Measurements from ENCODE around the gene RBBP9.
"Not testable (repeated sequence)": the region's sequence is repeated elsewhere in the genome, so short reads cannot be mapped to it uniquely, and the experiment has no call there.

The RBBP9 gene

DNA sequence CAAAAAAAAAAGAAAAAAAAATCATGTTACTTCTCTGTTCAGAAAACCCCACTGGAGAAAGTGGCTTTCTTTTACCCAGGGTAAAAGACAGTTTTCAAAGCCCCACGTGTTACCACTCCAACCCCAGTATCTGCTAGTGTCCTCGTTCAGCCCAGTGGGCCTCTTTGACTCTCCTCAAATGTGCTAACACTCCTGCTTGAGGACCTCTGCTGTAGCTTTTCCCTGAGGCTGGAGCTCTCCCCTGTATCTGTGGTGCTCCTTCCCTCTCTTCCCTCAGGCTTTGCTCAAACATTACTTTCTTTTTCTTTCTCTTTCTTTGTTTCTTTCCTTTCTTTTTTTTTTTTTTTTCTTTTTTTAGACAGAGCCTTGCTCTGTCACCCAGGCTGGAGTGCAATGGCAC is 26.0 kb upstream of the RBBP9 start:
- Mint-ChIP-seq H3K27ac (no peak overlapping the region), H3K36me3 (ENCODE audit: low read depth) (no peaks in the 10 kb centered on the region), H3K4me1 (ENCODE audit: low read depth) (no peaks in the 10 kb centered on the region), H3K27me3 (no peaks in the 10 kb centered on the region), H3K9me3 (no peaks in the 10 kb centered on the region), H3K4me3 (no peak overlapping the region)
- intact Hi-C loops (cut with micrococcal nuclease), result no loop called here

DNA sequence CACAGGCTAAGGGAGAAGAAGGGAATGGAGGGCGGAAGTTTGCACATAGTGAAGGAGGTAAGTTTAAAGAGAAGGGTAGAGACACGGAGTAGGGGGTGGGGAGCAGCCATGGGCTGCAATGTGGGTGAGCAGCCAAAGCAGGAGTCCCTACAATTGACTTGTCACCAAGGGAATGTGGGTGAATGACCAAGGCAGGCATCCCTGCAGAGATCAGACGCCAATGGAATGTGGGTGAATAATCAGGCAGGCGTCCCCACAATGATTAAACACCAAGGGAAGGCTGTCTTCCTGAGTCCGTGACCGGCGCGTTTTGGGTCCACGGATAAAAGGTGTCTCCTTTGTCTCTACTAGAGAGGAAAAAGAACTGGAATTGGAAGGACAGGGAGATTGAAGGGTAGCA is 25.0 kb upstream of the RBBP9 start:
- H3K36me3 Mint-ChIP-seq (ENCODE audit: low read depth); H3K4me3 Mint-ChIP-seq; H3K27ac Mint-ChIP-seq; H3K4me1 Mint-ChIP-seq (ENCODE audit: low read depth); intact Hi-C loops (cut with micrococcal nuclease); H3K9me3 Mint-ChIP-seq; H3K27me3 Mint-ChIP-seq: not testable (repeated sequence)

DNA sequence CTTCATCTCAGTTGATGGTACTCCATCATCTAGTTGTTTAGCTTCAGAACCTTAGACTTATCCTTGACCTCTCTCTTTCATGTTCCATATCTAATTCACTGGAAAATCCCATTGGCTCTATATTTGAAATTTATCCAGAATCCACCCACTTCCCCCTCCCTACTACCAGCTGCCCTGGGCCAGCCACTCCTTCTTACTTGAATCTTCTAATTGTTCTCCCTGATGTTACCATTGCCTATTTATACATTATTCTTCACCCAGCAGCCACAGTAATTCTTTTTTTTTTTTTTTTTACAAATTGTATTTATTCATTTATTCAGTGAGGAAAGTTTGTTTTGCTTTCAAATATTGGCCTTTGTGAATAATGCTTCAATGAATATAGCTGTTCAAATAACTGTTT is 18.9 kb upstream of the RBBP9 start:
- Mint-ChIP-seq H3K36me3 (ENCODE audit: low read depth) (peaks cover 18% of the 10 kb centered on the region), H3K4me1 (ENCODE audit: low read depth) (peaks cover 23% of the 10 kb centered on the region), H3K27ac (no peak overlapping the region), H3K9me3 (no peaks in the 10 kb centered on the region), H3K4me3 (no peak overlapping the region), H3K27me3 (no peaks in the 10 kb centered on the region)
- intact Hi-C loops (cut with micrococcal nuclease), result no loop called here

DNA sequence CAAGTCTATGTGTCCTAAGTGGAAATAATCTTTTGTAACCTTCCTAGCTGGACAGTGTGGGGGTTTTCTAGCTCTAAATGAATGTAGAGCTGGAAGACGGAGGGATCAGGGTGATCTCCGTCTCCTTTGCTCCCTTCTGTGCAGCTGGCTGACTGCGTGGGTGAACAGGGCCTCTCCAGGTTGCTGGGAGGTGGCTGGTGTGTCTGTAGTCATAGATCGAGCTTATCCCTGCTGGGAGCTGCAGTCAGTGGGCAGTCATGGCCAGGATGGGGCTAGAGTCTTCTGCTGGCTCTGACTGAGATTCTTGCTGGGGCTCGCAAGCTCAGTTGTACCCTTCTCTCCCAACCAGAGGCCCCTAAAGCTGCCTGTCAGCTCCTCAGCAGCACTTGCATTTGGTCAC is 17.1 kb upstream of the RBBP9 start:
- Mint-ChIP-seq H3K27ac (peak overlapping the region; percentile 29), H3K4me1 (ENCODE audit: low read depth) (peaks cover 42% of the 10 kb centered on the region), H3K9me3 (no peaks in the 10 kb centered on the region), H3K27me3 (no peaks in the 10 kb centered on the region), H3K36me3 (ENCODE audit: low read depth) (peaks cover 36% of the 10 kb centered on the region), H3K4me3 (no peak overlapping the region)
- intact Hi-C loops (cut with micrococcal nuclease), result no loop called here

DNA sequence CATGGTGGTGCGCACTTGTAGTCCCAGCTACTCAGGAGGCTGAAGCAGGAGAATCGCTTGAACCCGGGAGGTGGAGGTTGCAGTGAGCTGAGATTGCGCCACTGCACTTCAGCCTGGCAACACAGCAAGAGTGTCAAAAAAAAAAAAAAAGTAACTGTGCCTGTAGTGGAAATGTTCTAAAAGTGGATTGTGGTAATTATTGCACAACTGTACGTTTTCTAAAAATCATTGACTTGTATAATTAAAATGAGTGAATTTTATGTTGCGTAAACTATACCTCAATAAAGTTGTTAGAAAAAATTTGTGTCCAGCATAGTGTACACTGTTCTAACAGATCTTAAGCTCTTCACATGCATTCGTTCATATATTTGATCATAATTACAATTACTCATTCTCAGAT is 16.2 kb upstream of the RBBP9 start:
- peaks cover 45% of the 10 kb centered on the region for H3K36me3 Mint-ChIP-seq (ENCODE audit: low read depth)
- intact Hi-C loops (cut with micrococcal nuclease), result no loop called here
- peaks cover 51% of the 10 kb centered on the region for H3K4me1 Mint-ChIP-seq (ENCODE audit: low read depth)
- no peaks in the 10 kb centered on the region for H3K9me3 Mint-ChIP-seq
- H3K27ac Mint-ChIP-seq, result peak overlapping the region; percentile 59
- no peaks in the 10 kb centered on the region for H3K27me3 Mint-ChIP-seq
- no peak overlapping the region for H3K4me3 Mint-ChIP-seq

DNA sequence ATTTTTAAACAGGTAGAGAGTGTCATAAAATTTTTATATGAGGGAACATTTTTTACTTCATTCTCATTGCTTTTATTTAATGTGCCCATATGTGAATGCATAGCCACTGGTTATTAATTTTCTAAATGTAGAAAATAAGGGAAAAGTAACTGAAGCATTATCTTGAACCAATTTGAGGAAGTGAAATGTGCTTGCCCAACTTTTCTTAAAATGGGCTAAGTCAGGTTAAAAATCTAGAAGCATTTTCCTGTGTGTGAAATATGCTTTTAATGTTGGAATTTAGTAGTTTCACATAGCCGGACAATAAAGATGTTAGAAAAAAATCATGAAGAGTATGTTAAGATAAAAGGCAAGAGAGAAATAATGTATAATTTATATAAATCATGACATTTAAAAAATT is 14.5 kb upstream of the RBBP9 start:
- peak overlapping the region; percentile 68 for H3K4me3 Mint-ChIP-seq
- no peaks in the 10 kb centered on the region for H3K9me3 Mint-ChIP-seq
- intact Hi-C loops (cut with micrococcal nuclease), result no loop called here
- peak overlapping the region; percentile 97 for H3K27ac Mint-ChIP-seq
- peaks cover 52% of the 10 kb centered on the region for H3K4me1 Mint-ChIP-seq (ENCODE audit: low read depth)
- H3K36me3 Mint-ChIP-seq (ENCODE audit: low read depth), result peaks cover 56% of the 10 kb centered on the region
- no peaks in the 10 kb centered on the region for H3K27me3 Mint-ChIP-seq

GRCh38 chr20:18507218-18508191 is 10.5 kb upstream of the RBBP9 start, which contains the start of gene SEC23B:
SEC23B (plus strand) TSS chr20:18507940; CDS start chr20:18510836, 2,896 bp downstream.
- Mint-ChIP-seq H3K9me3 (no peaks in the 10 kb centered on the region), H3K27me3 (peaks cover 3% of the 10 kb centered on the region), H3K27ac (peak within 1 kb of the TSS; percentile 97), H3K36me3 (ENCODE audit: low read depth) (peaks cover 46% of the 10 kb centered on the region), H3K4me1 (ENCODE audit: low read depth) (peaks cover 44% of the 10 kb centered on the region), H3K4me3 (peak within 1 kb of the TSS; percentile 100)
- intact Hi-C loops (cut with micrococcal nuclease), result loop anchor here (1.0 to 5.0 kb wide), 4 partner anchors 10 to 95 kb away; partner anchors contain the start of genes DZANK1, POLR3F, RBBP9 and SMIM26

DNA sequence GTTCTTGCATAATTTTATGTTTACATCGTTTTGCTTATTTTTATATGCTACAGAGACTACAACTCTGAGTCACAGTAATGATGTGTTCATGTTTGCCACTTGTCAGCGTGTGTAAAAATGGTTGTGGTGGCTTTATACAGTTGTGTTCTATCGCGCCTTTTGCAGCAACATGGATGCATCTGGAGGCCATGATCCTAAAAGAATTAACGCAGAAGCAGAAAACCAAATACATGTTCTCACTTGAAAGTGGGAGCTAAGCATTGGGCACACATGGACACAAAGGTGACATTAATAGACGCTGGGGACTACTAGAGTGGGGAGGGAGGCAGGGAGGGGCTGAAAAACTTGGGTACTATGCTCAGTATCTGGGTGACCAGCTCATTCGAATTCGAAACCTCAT is 9.7 kb upstream of the RBBP9 start:
- Mint-ChIP-seq H3K27ac (peak overlapping the region; percentile 97), H3K9me3 (no peaks in the 10 kb centered on the region), H3K4me3 (peak overlapping the region; percentile 100), H3K27me3 (peaks cover 3% of the 10 kb centered on the region), H3K4me1 (ENCODE audit: low read depth) (peaks cover 43% of the 10 kb centered on the region), H3K36me3 (ENCODE audit: low read depth) (peaks cover 43% of the 10 kb centered on the region)
- intact Hi-C loops (cut with micrococcal nuclease), result loop anchor here (1.0 to 5.0 kb wide), 4 partner anchors 9 to 94 kb away; partner anchors contain the start of genes DZANK1, POLR3F, RBBP9 and SMIM26

DNA sequence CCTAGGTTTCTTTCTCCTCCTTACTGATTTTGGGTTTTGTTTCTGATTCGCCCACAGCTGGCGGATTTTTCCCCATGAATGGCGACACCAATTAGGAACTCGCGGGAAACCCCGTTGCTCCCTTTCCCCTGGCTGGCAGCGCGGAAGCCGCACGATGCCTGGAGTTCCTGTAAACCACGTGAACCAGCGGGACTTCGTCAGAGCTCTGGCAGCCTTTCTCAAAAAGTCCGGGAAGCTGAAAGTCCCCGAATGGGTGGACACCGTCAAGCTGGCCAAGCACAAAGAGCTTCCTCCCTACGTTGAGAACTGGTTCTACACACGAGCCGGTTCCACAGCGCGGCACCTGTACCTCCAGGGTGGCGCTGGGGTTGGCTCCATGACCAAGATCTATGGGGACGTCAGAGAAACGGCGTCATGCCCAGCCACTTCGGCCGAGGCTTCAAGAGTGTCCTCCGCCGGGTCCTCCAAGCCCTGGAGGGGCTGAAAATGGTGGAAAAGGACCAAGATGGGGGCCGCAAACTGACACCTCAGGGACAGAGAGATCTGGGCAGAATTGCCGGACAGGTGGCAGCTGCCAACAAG is 7.5 kb upstream of the RBBP9 start:
- Mint-ChIP-seq H3K27ac (peak overlapping the region; percentile 72), H3K4me1 (ENCODE audit: low read depth) (peaks cover 21% of the 10 kb centered on the region), H3K36me3 (ENCODE audit: low read depth) (peaks cover 24% of the 10 kb centered on the region), H3K9me3 (no peaks in the 10 kb centered on the region), H3K27me3 (peaks cover 3% of the 10 kb centered on the region), H3K4me3 (peak overlapping the region; percentile 44)
- intact Hi-C loops (cut with micrococcal nuclease), result loop anchor here (5.0 kb wide), 1 partner anchor 92 kb away; no protein-coding TSS in a partner anchor

- H3K27me3 Mint-ChIP-seq; H3K9me3 Mint-ChIP-seq; intact Hi-C loops (cut with micrococcal nuclease); H3K36me3 Mint-ChIP-seq (ENCODE audit: low read depth); H3K4me3 Mint-ChIP-seq; H3K4me1 Mint-ChIP-seq (ENCODE audit: low read depth): not testable (repeated sequence)
- H3K27ac Mint-ChIP-seq, result peak overlapping the region; percentile 6
Observed at GRCh38 chr20:18501672-18502071, 4.6 kb upstream of the RBBP9 start.

DNA sequence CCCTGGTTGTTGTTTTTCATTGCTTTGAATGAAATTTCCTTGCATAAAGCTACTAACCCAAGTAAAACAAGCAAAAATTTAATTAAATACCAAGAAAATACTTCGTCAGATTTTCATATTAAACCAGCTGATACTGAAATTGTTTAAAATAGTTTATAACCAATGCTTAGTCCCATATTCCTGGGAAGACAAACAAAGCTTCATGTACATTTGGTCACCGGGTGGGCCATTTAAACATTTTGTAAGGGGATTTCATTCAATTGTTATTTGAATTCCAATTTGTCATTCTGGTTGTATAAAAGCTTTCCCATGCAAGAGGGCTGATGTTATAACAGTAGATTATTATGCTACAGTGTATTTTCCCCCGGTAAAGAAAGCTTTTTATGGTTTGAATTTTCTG is 578 bp upstream of the RBBP9 start:
- intact Hi-C loops (cut with micrococcal nuclease), result loop anchor here (1.0 to 2.0 kb wide), 2 partner anchors 10 to 31 kb away; partner anchors contain the start of genes DZANK1, POLR3F and SEC23B
- Mint-ChIP-seq H3K4me3 (no peak overlapping the region), H3K27me3 (no peaks in the 10 kb centered on the region), H3K9me3 (no peaks in the 10 kb centered on the region), H3K4me1 (ENCODE audit: low read depth) (peaks cover 13% of the 10 kb centered on the region), H3K36me3 (ENCODE audit: low read depth) (peaks cover 18% of the 10 kb centered on the region), H3K27ac (no peak overlapping the region)

DNA sequence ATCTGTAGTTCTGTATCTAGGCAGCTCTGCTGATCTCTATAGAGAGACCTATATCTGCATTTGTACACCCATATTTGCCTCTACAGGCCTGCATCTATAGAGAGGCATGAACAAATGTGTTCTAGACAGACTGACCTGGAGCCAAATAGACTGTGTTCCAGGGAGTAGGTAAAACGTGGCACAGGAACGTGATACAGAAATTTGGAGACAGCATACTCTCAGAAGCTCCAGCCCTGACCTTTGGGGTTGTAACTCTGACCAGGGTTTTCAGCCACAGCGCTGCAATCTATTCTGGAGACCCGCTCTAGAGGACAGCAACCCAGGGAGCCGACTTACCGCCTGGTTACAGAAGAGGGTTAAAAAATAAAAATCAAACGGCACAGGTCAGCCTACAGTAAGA is 983 bp downstream of the RBBP9 start:
- Mint-ChIP-seq H3K4me1 (ENCODE audit: low read depth) (peaks cover 13% of the 10 kb centered on the region), H3K36me3 (ENCODE audit: low read depth) (peaks cover 30% of the 10 kb centered on the region), H3K9me3 (no peaks in the 10 kb centered on the region), H3K27ac (peak overlapping the region; percentile 86), H3K27me3 (no peaks in the 10 kb centered on the region), H3K4me3 (peak overlapping the region; percentile 98)
- intact Hi-C loops (cut with micrococcal nuclease), result loop anchor here (2.0 kb wide), 1 partner anchor 29 kb away; the partner anchor contains the start of genes DZANK1 and POLR3F

DNA sequence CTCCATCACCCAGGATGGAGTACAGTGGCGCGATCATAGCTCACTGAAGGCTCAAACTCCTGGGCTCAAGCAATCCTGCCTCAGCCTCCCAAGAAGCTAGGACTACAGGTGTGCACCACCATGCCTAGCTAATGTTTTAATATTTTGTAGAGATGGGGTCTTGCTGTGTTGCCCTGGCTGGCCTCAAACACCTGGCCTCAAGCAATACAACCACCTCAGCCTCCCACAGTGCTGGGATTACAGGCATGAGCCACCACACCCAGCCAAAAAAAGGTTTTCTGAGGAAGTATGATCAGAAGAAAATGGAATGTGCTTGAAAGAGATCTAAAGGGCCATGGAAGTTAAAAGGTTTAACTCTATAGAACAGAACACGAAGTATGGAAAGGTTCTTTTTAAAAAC is 8.7 kb downstream of the RBBP9 start:
- H3K27me3 Mint-ChIP-seq, result no peaks in the 10 kb centered on the region
- H3K36me3 Mint-ChIP-seq (ENCODE audit: low read depth), result peaks cover 73% of the 10 kb centered on the region
- H3K27ac Mint-ChIP-seq, result no peak overlapping the region
- intact Hi-C loops (cut with micrococcal nuclease), result no loop called here
- no peaks in the 10 kb centered on the region for H3K9me3 Mint-ChIP-seq
- no peak overlapping the region for H3K4me3 Mint-ChIP-seq
- H3K4me1 Mint-ChIP-seq (ENCODE audit: low read depth), result peaks cover 3% of the 10 kb centered on the region

DNA sequence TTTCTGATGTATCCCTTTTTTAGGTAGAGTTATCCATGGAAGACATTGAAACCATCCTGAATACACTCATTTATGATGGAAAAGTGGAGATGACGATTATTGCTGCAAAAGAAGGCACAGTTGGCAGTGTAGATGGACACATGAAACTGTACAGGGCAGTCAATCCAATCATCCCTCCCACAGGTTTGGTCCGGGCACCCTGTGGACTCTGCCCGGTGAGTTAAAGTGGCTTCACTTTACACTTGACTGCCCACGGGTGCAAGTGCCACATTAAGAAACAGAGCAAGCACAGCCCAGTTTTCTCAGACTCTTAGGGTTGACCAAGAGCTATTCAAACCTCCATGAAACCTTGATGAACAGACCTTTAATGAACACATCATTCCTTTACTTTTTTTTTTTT is 15.4 kb downstream of the RBBP9 start:
- no peak overlapping the region for H3K4me3 Mint-ChIP-seq
- H3K27ac Mint-ChIP-seq, result no peak overlapping the region
- no peaks in the 10 kb centered on the region for H3K9me3 Mint-ChIP-seq
- H3K4me1 Mint-ChIP-seq (ENCODE audit: low read depth), result no peaks in the 10 kb centered on the region
- intact Hi-C loops (cut with micrococcal nuclease), result no loop called here
- H3K27me3 Mint-ChIP-seq, result no peaks in the 10 kb centered on the region
- peaks cover 89% of the 10 kb centered on the region for H3K36me3 Mint-ChIP-seq (ENCODE audit: low read depth)
